NK-92 (cell line): Measurements from ENCODE around the gene ZRANB1.

ENCODE experiments used
- DNase-seq: peaks from one replicate; lab custom pipeline; 2025; ENCODE audit not compliant: unreplicated experiment; lab: John Stamatoyannopoulos, UW

The ZRANB1 gene

GRCh38 chr10:125017547-125018298 is 75.8 kb downstream of the ZRANB1 start:
- no peak for DNase-seq

- DNase-seq: no peak
These were observed 76.7 kb downstream of the ZRANB1 start for GRCh38 chr10:125018576-125019143.

GRCh38 chr10:125020386-125020785 is 78.5 kb downstream of the ZRANB1 start:
- no peak for DNase-seq

- DNase-seq: no peak
These were observed 78.9 kb downstream of the ZRANB1 start for GRCh38 chr10:125020871-125021270.

- no peak for DNase-seq
These were observed 79.9 kb downstream of the ZRANB1 start for GRCh38 chr10:125021686-125022344.

GRCh38 chr10:125022671-125023070 is 80.7 kb downstream of the ZRANB1 start:
- DNase-seq: no peak

GRCh38 chr10:125023255-125023654 is 81.3 kb downstream of the ZRANB1 start:
- DNase-seq: no peak

GRCh38 chr10:125023862-125024496 is 82.1 kb downstream of the ZRANB1 start:
- no peak for DNase-seq

- DNase-seq: no peak
These were observed 82.7 kb downstream of the ZRANB1 start for GRCh38 chr10:125024497-125025234.

- DNase-seq: no peak
These were observed 83.4 kb downstream of the ZRANB1 start for GRCh38 chr10:125025341-125025740.

- DNase-seq: no peak
These were observed 84.4 kb downstream of the ZRANB1 start for GRCh38 chr10:125026036-125026931.

- no peak for DNase-seq
These were observed 85.2 kb downstream of the ZRANB1 start for GRCh38 chr10:125026974-125027735.

GRCh38 chr10:125027871-125028869 is 86.2 kb downstream of the ZRANB1 start:
- no peak for DNase-seq

- no peak for DNase-seq
These were observed 87.8 kb downstream of the ZRANB1 start for GRCh38 chr10:125029584-125030242.

GRCh38 chr10:125030567-125031197 is 88.8 kb downstream of the ZRANB1 start:
- no peak for DNase-seq

GRCh38 chr10:125032474-125033020 is 90.6 kb downstream of the ZRANB1 start:
- no peak for DNase-seq
